ENCODE data around the gene NAB2. TPM values are rescaled to one million over a fixed set of nuclear protein-coding genes. Genes with fewer than 3 reads are reported as not detected.

NAB2 gene
- total RNA-seq, 1 donor from 2014 or later, result 30.2 TPM

DNA sequence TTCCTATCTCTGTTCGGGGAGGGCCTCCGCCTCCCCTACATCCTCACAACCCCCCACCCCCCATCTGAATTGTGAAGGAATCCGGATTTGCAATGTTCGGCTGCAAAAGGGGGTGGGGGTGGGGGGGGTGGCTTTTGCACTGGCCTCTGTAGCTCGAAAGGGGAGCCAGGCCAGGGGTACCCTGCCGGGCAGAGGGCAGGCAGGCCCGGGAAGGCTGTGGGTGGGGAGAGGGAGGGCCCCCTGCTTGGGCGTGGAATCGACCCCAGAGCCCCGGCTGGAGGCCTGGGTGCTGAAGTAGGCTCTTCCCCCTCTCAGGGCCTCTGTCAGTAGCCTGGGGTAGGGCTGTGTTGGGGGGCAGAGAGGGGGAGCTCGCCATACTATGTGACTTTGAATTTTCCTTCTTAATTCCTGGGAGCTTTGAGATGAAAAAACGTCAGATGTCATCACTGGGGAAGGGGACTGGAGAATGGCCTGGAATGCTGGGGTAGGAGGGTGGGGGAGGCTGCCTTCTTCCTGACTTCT, 40.5 kb downstream of the NAB2 start:
- DNase-seq (ENCODE audit: low spot score in 2 of 2) (no peak), FAIRE-seq (no peak)

DNA sequence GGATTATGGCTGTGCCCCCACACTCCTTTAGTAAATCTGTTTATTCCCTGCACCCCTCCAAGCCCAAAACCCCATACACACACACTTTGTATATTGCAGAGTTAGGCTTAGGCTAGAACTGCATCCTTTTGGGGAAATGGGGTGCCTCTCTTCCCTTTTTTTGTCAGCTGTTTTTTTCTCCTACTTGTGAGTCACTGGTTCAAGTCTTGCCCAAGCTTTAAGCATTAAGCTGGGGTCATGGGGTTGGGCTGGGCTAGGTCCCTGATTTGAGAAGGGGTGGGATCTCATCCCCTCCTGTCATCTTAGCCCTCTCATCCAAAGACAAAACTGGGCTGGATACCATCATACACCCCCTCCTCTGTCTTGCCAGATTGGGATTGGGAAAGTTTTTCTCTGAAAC, 41.0 kb downstream of the NAB2 start:
- no peak for FAIRE-seq
- no peak for DNase-seq (ENCODE audit: low spot score in 2 of 2)

DNA sequence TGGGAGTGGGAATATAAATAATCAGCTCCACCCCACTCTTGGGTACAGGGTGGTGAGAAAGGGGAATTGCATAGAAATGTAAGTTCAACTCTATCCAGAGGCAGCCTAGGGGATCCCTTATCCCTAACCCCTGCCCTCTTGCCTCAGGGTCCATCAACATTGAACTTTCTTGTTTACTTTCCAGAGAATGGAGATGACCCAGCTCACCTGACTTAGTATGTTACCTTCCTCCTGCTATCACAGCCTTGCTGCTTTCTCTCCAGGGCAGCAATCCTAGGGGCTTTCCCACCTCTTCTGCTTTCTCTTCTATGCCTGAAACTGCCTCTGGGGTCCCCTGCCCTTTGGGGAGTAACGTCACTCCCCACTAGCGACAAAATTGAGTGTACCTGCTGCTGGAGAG, 42.0 kb downstream of the NAB2 start:
- FAIRE-seq (no peak), DNase-seq (ENCODE audit: low spot score in 2 of 2) (peak in 1 of 2 donors; percentile 4)

DNA sequence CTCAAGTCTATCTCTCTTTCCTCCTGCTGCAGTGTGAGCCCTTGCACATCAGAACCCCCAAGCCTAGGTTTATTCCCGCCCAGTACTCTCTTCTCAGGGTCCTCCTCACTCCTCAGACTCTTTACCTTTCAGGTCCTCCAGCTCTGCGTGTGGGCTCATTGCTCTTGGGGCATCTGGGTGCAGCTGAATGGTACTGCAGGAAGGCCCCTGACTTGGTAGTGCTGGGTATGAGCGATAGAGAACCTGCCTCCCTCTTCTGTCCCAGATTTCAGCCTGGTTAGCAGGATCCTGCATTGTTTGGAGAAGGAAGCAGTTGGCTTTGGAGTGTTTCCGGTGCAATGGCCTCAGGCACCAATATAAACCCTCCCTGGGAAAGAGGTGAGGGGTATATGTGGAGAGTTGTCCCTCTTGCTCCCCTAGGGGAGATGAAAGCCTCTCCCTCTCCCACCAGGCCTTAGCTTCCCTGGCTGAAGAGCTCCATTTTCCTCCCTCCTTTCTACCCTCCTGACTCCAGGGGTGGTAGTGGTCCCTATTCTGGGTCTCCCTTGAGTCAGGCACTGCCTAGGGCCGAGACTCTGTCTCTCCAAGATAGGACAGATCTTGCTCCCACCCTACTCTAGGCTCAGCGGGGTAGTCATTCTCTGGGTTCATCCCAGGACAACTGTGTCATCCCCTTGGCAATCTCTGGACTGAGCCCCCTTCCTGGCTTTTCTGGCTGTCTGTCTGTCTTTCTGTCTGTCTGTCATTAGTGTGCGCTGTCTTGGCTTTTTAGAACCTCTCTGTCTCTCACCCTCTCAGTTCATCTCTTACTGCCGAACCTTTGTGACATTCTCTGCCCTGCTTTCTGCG, 43.2 kb downstream of the NAB2 start:
- peak in 1 of 2 donors; percentile 31 for DNase-seq (ENCODE audit: low spot score in 2 of 2)
- FAIRE-seq, result no peak

DNA sequence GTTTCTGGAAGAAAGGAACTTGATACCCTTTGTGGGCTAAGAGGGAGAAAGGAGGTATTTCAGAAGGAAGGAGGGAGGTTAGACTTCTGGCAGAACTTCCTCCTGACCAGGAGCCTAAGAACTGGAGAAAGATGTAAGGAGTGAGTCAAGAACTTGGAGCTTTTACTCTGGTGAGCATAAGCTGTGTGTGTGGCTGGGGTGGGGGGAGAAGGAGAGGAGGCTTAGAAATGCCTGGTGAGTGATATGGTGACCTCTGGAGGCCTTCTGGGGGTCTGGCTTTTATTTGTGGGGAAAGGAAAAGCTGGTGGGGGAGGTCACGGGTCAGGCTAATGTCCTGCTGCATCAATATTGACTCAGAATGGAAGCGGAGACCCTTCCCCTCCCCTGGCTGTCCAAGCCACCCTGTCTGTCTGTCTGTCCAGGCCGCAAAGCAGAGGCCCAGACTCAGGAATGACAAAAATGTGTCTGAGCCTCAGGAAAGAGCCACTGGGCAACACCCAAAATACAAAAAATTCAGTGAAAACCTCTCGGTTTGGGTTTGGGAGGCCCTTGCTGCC, 44.2 kb downstream of the NAB2 start:
- DNase-seq (ENCODE audit: low spot score in 2 of 2), result peak in 1 of 2 donors; percentile 8

DNA sequence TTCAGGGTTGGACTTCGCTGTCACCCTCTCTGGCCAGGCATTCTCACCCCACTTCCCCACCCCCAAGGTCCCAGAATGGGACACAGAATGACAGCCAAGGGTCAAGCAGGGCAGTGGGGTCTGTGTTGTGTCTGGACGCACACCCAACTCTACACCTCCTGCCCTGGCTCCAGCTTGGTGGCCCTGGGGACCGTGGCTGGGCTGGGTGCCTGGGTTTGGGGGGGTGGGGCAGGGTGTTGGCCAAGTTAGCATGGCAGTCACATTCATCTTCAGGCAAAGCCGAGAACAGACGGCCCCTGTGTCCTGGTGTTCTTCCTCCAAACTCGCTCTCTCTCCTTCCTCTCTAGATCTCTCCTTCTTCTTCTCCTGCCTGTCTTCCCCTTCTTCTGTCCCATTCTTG, 45.0 kb downstream of the NAB2 start:
- DNase-seq (ENCODE audit: low spot score in 2 of 2) (peak in 1 of 2 donors; percentile 41), FAIRE-seq (no peak)

More for the DNA sequence above, 44.2 kb downstream of the NAB2 start:
- no peak for FAIRE-seq

DNA sequence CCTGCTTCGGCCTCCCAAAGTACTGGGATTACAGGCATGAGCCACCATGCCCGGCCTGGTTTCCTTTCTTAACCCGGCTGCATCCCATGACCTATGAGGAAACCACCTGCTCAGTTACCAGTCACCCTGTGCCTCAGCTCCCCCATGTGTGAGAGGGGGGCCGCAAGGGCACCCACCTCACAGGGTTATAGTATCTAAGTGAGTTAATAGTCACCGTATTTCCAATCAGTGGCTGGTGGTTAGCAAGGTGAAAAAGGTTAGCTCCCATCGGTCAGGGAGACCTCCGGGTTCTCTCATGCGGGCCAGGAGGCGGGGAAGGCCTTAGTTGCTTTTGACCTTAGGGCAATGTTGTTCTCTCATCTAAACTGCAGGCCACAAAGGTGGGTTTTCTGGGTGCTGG, 46.0 kb downstream of the NAB2 start:
- no peak for FAIRE-seq

DNA sequence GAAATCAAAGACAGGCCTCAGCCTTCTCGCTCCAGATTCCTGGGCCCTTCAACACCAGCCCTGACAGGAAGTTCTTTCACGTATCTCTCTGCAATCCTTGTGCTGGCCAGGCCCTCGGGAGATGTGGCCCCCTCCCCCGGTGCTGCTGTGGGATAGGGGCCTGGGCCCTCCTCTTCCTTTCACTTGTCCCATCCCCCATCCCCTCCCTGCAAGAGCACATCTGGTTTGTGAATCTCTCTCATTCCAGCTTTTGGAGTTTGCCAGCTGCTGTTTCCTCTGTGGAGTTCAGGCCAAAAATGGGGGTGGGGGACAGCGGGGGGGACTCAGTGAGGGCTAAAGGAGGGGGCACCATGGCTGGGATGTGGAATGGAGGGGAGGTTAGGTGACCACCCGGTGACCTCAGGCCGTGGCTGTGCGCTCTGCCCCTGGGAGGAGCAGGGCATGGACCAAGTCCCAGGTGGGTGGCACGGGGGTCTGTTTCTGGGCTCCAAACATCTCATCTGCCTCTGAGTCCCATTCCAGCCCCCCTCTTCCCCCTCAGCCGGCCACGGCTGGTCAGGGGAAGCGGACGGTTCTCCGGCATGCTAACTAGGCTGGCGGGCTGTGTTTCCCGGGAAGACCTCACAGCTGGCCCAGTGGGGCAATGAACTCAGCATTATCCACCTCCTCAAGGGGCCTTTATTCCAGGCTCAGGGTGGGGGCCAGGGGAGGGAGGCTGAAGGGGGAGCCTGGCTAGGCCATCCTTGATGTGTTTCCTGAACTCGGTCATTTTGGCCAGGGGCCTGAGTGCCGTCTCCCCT, 46.8 kb downstream of the NAB2 start:
- peak in 1 of 2 donors; percentile 65 for DNase-seq (ENCODE audit: low spot score in 2 of 2)
- FAIRE-seq, result no peak

More for the DNA sequence above, 46.0 kb downstream of the NAB2 start:
- peak in 1 of 2 donors; percentile 7 for DNase-seq (ENCODE audit: low spot score in 2 of 2)

DNA sequence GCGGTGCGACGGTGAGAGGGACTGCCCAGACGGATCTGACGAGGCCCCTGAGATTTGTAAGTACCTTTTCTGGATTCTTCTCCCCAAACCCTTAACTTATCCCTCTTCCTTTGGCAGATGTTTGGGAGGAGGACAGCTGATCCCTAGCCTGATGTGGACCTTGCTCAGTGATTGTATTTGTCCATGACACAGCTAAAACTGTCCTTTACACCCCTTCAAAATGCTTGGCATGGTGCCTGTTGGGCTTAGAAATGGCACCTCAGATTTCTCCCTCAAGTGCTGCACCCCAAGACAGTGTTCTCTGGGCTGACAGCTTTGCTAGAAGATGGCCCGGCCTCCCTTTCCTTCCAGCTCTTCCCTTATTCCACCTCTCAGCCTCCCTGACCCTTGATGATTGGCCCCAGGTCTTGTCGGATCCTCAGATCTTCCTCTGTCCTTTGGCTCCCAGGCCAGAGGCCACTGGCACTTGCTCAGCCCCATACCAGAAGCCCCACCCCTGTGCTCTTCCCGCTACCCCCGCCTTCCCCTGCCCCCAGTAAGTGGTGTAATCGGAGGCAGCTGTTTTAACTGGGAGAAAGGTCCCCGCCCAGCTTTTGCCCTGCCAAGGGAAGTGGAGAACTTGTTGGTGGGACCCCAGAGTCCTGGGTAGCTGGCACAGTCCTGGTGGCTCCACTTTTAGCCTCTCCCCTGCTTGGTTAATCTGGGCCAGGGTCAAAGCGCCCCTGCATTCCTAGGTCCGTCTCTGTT, 49.8 kb downstream of the NAB2 start:
- no peak for DNase-seq (ENCODE audit: low spot score in 2 of 2)
- no peak for FAIRE-seq

DNA sequence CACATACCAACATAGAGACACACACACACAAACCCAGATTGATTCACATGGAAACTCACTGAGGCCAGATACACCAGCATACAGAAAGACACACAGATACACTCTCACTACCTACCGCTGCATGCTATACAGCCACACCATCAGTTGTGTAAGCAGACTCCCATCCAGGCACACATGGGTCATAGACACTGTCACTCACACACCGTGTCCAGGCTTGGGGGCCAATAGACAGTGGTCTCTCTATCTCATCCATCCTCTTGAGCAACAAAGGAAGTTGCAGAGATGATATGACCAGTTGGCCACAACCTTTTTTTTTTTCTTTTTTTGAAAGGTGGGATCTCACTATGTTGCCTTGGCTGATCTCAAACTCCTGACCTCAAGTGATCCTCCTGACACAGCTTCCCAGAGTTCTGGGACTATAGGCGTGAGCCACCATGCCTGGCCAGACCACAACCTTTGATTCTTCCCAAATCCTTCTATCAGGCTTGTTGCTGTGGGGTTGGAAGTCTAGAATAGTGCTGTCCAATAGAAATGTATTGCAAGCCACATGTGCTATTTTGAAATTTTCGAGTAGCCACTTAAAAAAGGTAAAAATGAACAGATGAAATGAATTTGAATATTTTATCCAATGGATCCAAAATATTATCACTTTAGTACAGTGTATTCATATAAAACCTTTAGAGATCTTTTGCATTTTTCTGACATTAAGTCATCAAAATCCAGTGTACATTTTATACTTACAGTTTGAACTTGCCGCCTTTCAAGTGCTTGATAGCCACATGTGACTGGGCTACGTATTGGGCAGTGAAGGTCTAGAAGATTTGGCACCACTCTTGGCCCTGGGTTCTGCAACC, 51.1 kb downstream of the NAB2 start:
- DNase-seq (ENCODE audit: low spot score in 2 of 2), result no peak
- no peak for FAIRE-seq

DNA sequence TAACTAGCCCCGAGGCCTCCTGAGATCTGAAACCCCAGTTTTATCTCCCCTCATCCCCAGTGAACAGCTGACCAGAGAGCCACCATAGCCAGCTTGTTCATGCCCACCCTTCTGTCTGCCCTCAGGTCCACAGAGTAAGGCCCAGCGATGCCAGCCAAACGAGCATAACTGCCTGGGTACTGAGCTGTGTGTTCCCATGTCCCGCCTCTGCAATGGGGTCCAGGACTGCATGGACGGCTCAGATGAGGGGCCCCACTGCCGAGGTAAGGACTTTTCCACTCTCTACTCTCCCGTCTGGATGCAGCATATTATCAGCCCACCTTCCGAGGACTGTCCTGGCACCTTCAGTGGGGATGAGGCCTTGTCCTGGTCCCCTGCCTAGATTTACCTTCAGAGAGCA, 52.3 kb downstream of the NAB2 start:
- DNase-seq (ENCODE audit: low spot score in 2 of 2) (no peak), FAIRE-seq (no peak)

DNA sequence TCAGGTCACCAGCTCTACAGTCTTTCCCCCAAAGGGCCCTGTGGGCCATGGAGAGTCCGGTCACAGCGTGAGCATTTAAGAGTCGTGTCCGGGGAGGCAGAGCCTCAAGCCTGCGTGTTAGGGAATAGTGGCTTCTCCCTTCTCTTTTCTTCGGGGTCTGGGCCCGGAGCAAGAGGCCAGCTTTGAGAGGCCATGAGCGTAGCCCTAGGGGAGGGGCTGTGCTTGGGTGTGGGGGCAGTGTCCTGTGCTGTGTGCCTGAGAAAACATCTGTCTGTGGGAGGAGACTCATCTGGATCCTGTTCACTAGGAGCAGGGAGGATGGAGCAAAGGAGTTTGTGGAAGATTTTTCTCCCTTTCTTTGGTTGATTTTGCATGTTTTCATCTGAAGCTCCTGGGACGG, 53.2 kb downstream of the NAB2 start:
- no peak for FAIRE-seq
- DNase-seq (ENCODE audit: low spot score in 2 of 2), result no peak

DNA sequence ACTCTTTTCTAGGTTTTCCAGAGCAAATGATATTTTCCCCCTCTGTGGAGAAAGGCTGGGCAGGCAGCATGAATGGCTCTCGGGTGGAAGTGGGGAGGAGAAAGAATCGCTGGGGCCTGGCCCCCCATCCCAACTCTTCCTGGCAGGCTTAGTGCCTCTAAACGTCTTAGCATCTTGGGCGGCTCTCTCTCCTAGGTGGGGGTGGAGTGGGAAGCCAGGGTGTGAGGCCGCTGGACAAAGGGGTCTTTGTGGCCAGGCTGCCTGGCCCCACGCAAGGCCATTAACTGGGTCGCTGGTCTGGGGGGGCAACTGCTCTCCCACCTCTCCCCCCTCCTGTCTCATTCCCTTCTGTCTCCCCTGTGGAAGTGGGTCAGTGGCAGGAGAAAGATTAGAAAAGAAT, 53.8 kb downstream of the NAB2 start:
- no peak for DNase-seq (ENCODE audit: low spot score in 2 of 2)
- FAIRE-seq, result no peak

DNA sequence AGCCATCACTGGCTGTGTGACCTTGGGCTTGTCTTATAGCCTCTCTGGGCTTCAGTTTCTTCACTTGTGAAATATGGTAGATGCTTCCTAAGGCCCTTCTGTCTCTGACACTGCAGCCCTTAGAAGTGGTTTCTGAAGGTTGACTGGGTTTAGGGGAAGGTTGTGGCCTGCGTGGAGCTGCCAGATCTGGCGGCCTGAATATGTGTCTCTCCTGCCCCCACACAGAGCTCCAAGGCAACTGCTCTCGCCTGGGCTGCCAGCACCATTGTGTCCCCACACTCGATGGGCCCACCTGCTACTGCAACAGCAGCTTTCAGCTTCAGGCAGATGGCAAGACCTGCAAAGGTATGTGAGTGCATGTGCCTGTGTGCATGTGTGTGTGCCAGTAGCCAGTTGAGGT, 54.5 kb downstream of the NAB2 start:
- FAIRE-seq (no peak), DNase-seq (ENCODE audit: low spot score in 2 of 2) (no peak)

Other genes starting within 250 kb of the NAB2 start
- 0.41 TPM for gene SDR9C7, start 154.7 kb upstream of the NAB2 start, total RNA-seq
- gene RDH16, start 131.5 kb upstream of the NAB2 start, total RNA-seq, result 0.41 TPM
- gene ZBTB39, start 82.6 kb upstream of the NAB2 start, total RNA-seq, result 8.2 TPM
- 0.82 TPM for gene TAC3, start 72.6 kb upstream of the NAB2 start, total RNA-seq
- not detected for gene MYO1A, start 39.0 kb upstream of the NAB2 start, total RNA-seq
- gene NEMP1, start 10.3 kb upstream of the NAB2 start, total RNA-seq, result 5.3 TPM
- 2.4 TPM for gene STAT6, start 22.2 kb downstream of the NAB2 start, total RNA-seq
- 63.2 TPM for gene LRP1, start 39.4 kb downstream of the NAB2 start, total RNA-seq
- gene LRP1-AS, start 58.5 kb downstream of the NAB2 start, total RNA-seq, result not detected
- 0.82 TPM for gene NXPH4, start 127.7 kb downstream of the NAB2 start, total RNA-seq
- gene SHMT2, start 140.6 kb downstream of the NAB2 start, total RNA-seq, result 28.9 TPM
- gene STAC3, start 162.1 kb downstream of the NAB2 start, total RNA-seq, result 1.6 TPM